Measurements from ENCODE around the gene RRP9. TPM values are rescaled to one million over a fixed set of nuclear protein-coding genes. Genes with fewer than 3 reads are reported as not detected.

RRP9 gene
- total and polyA plus RNA-seq, 12 donors = 13.4 to 39.8 (median 20.5) TPM

DNA sequence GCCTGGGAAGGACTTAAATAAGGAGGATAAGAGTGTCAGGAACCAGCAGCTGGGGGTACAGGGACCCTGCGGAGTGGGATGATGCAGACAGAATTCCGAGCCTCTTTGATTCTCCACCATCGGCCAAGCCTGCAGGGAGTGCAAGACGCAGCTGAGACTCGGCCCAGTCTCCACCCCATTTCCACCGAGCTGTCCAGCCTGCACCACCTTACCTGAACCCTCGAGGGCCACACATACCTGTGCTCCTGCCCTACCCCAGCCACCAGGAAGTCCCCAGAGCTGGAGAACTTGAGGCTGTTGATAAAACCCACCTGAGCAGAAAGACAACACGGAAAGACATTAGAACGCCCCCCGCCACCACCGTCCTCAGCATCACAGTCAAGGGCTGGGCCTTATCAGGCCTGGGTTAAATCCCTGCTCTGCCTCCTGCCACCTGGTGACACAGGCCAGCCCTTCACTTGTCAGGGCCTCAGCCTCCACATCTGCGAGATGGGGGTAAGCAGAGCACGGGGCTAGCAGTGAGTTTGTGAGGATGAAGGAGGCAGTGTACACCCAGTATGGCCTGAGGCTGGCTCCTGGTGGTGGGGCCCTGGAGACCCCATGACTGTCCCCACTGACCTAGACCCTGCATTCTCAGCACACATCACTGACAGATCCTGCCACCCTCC, 8.1 kb downstream of the RRP9 start:
- no peak for DNase-seq
- Histone ChIP-seq H3K4me3 (no peak overlapping the region), H3K9me3 (replicated peaks in 1 of 3) (no peaks in the 10 kb centered on the region), H3K4me1 (replicated peaks in 1 of 2) (peaks cover 0 to 1% of the 10 kb centered on the region in 2 donors), H3K27ac (no peak overlapping the region), H3K36me3 (replicated peaks in 1 of 2) (peaks cover 0 to 54% of the 10 kb centered on the region in 2 donors), H3K27me3 (no peaks in the 10 kb centered on the region)
- intact Hi-C loops (cut with DNase I) = no loop called here
- 92 to 100% (median 96%) methylated on average over 4 to 13 of the region's 13 CpGs for WGBS, 4 donors
- TF ChIP-seq, protein P1, sequence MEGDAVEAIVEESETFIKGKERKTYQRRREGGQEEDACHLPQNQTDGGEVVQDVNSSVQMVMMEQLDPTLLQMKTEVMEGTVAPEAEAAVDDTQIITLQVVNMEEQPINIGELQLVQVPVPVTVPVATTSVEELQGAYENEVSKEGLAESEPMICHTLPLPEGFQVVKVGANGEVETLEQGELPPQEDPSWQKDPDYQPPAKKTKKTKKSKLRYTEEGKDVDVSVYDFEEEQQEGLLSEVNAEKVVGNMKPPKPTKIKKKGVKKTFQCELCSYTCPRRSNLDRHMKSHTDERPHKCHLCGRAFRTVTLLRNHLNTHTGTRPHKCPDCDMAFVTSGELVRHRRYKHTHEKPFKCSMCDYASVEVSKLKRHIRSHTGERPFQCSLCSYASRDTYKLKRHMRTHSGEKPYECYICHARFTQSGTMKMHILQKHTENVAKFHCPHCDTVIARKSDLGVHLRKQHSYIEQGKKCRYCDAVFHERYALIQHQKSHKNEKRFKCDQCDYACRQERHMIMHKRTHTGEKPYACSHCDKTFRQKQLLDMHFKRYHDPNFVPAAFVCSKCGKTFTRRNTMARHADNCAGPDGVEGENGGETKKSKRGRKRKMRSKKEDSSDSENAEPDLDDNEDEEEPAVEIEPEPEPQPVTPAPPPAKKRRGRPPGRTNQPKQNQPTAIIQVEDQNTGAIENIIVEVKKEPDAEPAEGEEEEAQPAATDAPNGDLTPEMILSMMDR (IDR thresholded peaks at IDR 0.05) = no peak
- TF ChIP-seq POLR2A (IDR thresholded peaks at IDR 0.05) = no peak

- peaks cover 0 to 51% of the 10 kb centered on the region in 2 donors for H3K36me3 ChIP-seq (replicated peaks in 1 of 2)
Measured at GRCh38 chr3:51932471-51933370, 9.0 kb downstream of the RRP9 start.

DNA sequence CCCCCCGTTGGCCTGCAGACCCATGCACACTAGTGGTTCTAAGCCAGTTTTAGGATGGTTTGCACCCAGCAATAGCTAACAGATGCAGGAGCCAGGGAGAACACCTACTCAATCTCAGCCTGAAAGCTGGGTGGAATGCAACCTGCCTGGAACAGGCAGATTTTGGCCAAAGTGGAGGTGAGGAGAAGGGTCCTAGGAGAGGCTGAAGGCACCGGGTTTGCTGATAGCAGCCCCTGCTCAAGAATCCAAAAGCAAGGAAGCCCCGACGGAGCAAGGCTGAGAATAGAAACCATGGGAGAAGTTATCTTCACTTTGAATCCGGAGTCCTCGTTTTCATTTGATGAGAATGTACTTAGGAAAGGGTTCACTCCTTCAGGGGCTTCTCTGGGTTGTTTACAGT, 9.9 kb downstream of the RRP9 start:
- DNase-seq = no peak
- Histone ChIP-seq H3K9me3 (replicated peaks in 1 of 3) (no peaks in the 10 kb centered on the region), H3K4me1 (replicated peaks in 1 of 2) (no peaks in the 10 kb centered on the region), H3K4me3 (no peak overlapping the region), H3K27ac (no peak overlapping the region), H3K36me3 (replicated peaks in 1 of 2) (peaks cover 0 to 41% of the 10 kb centered on the region in 2 donors), H3K27me3 (no peaks in the 10 kb centered on the region)
- no peak for TF ChIP-seq POLR2A (IDR thresholded peaks at IDR 0.05)
- TF ChIP-seq, protein P1 (IDR thresholded peaks at IDR 0.05) = no peak
- intact Hi-C loops (cut with DNase I) = no loop called here
- WGBS, 4 donors = 82 to 100% (median 95%) methylated on average over 6 of the region's 6 CpGs

More at GRCh38 chr3:51932471-51933370, 9.0 kb downstream of the RRP9 start:
- no peak for DNase-seq
- Histone ChIP-seq H3K4me3 (no peak overlapping the region), H3K27ac (no peak overlapping the region), H3K27me3 (no peaks in the 10 kb centered on the region), H3K9me3 (replicated peaks in 1 of 3) (no peaks in the 10 kb centered on the region), H3K4me1 (replicated peaks in 1 of 2) (no peaks in the 10 kb centered on the region)
- TF ChIP-seq POLR2A (IDR thresholded peaks at IDR 0.05) = no peak
- TF ChIP-seq, protein P1 (IDR thresholded peaks at IDR 0.05) = no peak
- intact Hi-C loops (cut with DNase I) = no loop called here
- 91 to 95% (median 93%) methylated on average over 10 to 15 of the region's 15 CpGs for WGBS, 4 donors

GRCh38 chr3:51930439-51930838, 11.3 kb downstream of the RRP9 start:
- Histone ChIP-seq H3K27ac (no peak overlapping the region), H3K36me3 (replicated peaks in 1 of 2) (peaks cover 0 to 28% of the 10 kb centered on the region in 2 donors), H3K4me3 (no peak overlapping the region), H3K27me3 (no peaks in the 10 kb centered on the region), H3K9me3 (replicated peaks in 1 of 3) (no peaks in the 10 kb centered on the region), H3K4me1 (replicated peaks in 1 of 2) (no peaks in the 10 kb centered on the region)
- WGBS, 4 donors = 89 to 100% (median 100%) methylated on average over 1 of the region's 1 CpG
- TF ChIP-seq, protein P1 (IDR thresholded peaks at IDR 0.05) = no peak
- TF ChIP-seq POLR2A (IDR thresholded peaks at IDR 0.05) = no peak
- intact Hi-C loops (cut with DNase I) = no loop called here
- no peak for DNase-seq

Measured in adrenal gland (tissue), 12 donors.